CD14-positive monocyte (primary cell): ENCODE data around the gene CD44. TPM values are rescaled to one million over a fixed set of nuclear protein-coding genes. Genes with fewer than 3 reads are reported as not detected.

Experiments used
- DNase-seq, 3 donors: peaks; one replicate each; pipeline ENCODE4 v3.0.0-alpha.2; 2011 to 2022
- H2AFZ ChIP-seq: 2 replicates; pipeline ENCODE4 v1.6.0; 2012; ENCODE audit warnings: mild to moderate bottlenecking, low read depth, low read length, inconsistent platforms; ENCODE audit not compliant: insufficient read depth, poor library complexity, severe bottlenecking
- H3K27ac ChIP-seq, 2 donors: 1 replicate in 1 of 2; 2 replicates in 1 of 2; pipeline ENCODE4 v1.5.1; 2012 to 2013; ENCODE audit warnings: low read length in 2 of 2, control low read depth in 1 of 2, inconsistent platforms in 1 of 2, low read depth in 1 of 2, mild to moderate bottlenecking in 1 of 2
- H3K27me3 ChIP-seq, 2 donors: one replicate each; pipeline versions ENCODE4 v1.6.0 to v1.6.1; 2011 to 2013; ENCODE audit warnings: low read length in 2 of 2; ENCODE audit not compliant: control insufficient read depth in 2 of 2, insufficient read depth in 2 of 2
- H3K36me3 ChIP-seq, 2 donors: replicated peaks in 1 of 2; 1 replicate in 1 of 2; 2 replicates in 1 of 2; pipeline versions ENCODE4 v1.5.1 to v1.6.1; 2012 to 2013; ENCODE audit warnings: low read length in 2 of 2, control low read depth in 1 of 2, inconsistent platforms in 1 of 2, mild to moderate bottlenecking in 1 of 2; ENCODE audit not compliant: insufficient read depth in 2 of 2, control insufficient read depth in 1 of 2
- H3K4me1 ChIP-seq, 2 donors: 1 replicate in 1 of 2; 2 replicates in 1 of 2; pipeline versions ENCODE4 v1.5.1 to v1.6.1; 2012 to 2013; ENCODE audit warnings: low read length in 2 of 2, control low read depth in 1 of 2, inconsistent platforms in 1 of 2, mild to moderate bottlenecking in 1 of 2, moderate library complexity in 1 of 2; ENCODE audit not compliant: insufficient read depth in 2 of 2, control insufficient read depth in 1 of 2
- H3K4me2 ChIP-seq: replicated peaks from 2 replicates; pipeline ENCODE3; 2012; ENCODE audit warnings: low read length, moderate library complexity, mild to moderate bottlenecking; ENCODE audit not compliant: poor library complexity, severe bottlenecking; ENCODE audit errors: extremely low read depth
- H3K4me3 ChIP-seq, 3 experiments: fragments of 200-600 bp in 1 of 3; sonication (generic) in 1 of 3; replicated peaks in 1 of 3; 1 replicate in 2 of 3; 2 replicates in 1 of 3; pipeline ENCODE4 v1.5.1; 2011 to 2013; ENCODE audit warnings: low read length in 3 of 3, mild to moderate bottlenecking in 3 of 3, control low read depth in 2 of 3, low read depth in 2 of 3, inconsistent platforms in 1 of 3, moderate library complexity in 1 of 3
- H3K79me2 ChIP-seq: 2 replicates; pipeline ENCODE4 v1.6.0; 2012; ENCODE audit warnings: mild to moderate bottlenecking, control low read depth, inconsistent platforms, low read length, moderate library complexity; ENCODE audit not compliant: insufficient read depth
- H3K9ac ChIP-seq: 2 replicates; pipeline ENCODE4 v1.6.0; 2017; ENCODE audit warnings: low read length, mild to moderate bottlenecking; ENCODE audit not compliant: insufficient read depth, poor library complexity, severe bottlenecking
- H3K9me3 ChIP-seq, 2 donors: replicated peaks in 1 of 2; 1 replicate in 1 of 2; 2 replicates in 1 of 2; pipeline versions ENCODE4 v1.5.1 to v1.6.1; 2012 to 2013; ENCODE audit warnings: low read length in 2 of 2, control low read depth in 1 of 2; ENCODE audit not compliant: control insufficient read depth in 1 of 2, insufficient read depth in 1 of 2
- H4K20me1 ChIP-seq: 2 replicates; pipeline ENCODE4 v1.6.0; 2012; ENCODE audit warnings: mild to moderate bottlenecking, low read length, control low read depth, moderate library complexity; ENCODE audit not compliant: insufficient read depth
- H3K27ac Mint-ChIP-seq, 7 donors: one replicate each; pipeline ENCODE4 v1.8.0; 2020; ENCODE audit warnings: mild to moderate bottlenecking in 7 of 7, mixed read lengths in 7 of 7, moderate library complexity in 6 of 7, inconsistent platforms in 2 of 7
- H3K27me3 Mint-ChIP-seq, 3 donors: one replicate each; pipeline ENCODE4 v1.8.0; 2021 to 2022; ENCODE audit warnings: low read depth in 3 of 3, mild to moderate bottlenecking in 3 of 3, mixed read lengths in 3 of 3, moderate library complexity in 3 of 3, inconsistent platforms in 1 of 3
- H3K36me3 Mint-ChIP-seq, 2 donors: one replicate each; pipeline ENCODE4 v1.8.0; 2020; ENCODE audit warnings: mixed read lengths in 2 of 2, inconsistent platforms in 1 of 2, mild to moderate bottlenecking in 1 of 2
- H3K4me1 Mint-ChIP-seq: one replicate; pipeline ENCODE4 v1.8.0; 2020; ENCODE audit warnings: mild to moderate bottlenecking, mixed read lengths
- H3K4me3 Mint-ChIP-seq, 2 donors: one replicate each; pipeline ENCODE4 v1.8.0; 2020; ENCODE audit warnings: mild to moderate bottlenecking in 2 of 2, mixed read lengths in 2 of 2, moderate library complexity in 1 of 2
- H3K9me3 Mint-ChIP-seq, 7 donors: one replicate each; pipeline ENCODE4 v1.8.0; 2020 to 2022; ENCODE audit warnings: mixed read lengths in 7 of 7, mild to moderate bottlenecking in 6 of 7, moderate library complexity in 6 of 7, inconsistent platforms in 2 of 7
- WGBS: methylation state at CpG from one replicate; pipeline ENCODE4 v1.1.5; 2013; ENCODE audit warnings: missing lambda C conversion rate; ENCODE audit not compliant: insufficient coverage; 5-methylcytosine and 5-hydroxymethylcytosine counted together
- intact Hi-C, 2 donors: fragments of 100-400 bp; cut with micrococcal nuclease; formaldehyde crosslinking; loops; one replicate each; pipeline versions ENCODE4 v1.15.0 to v1.15.1; 2023
- polyA plus RNA-seq, 3 donors: library from polyadenylated mRNA; depleted of rRNA in 1 of 3; unstranded in 2 of 3; stranded (reverse) in 1 of 3; fragments of 300-500 nt in 2 of 3; fragments of >200 nt in 1 of 3; fragmentation: Illumina TruSeq in 2 of 3; gene quantifications; 1 replicate in 2 of 3; 2 replicates in 1 of 3; pipeline ENCODE4 v1.2.3, GENCODE V29; 2012 to 2021
- TF ChIP-seq, protein P1 (sequence below): fragments of 200-600 bp; IDR thresholded peaks from one replicate; pipeline ENCODE4 v1.8.0; 2022; ENCODE audit warnings: antibody characterized with exemption, mild to moderate bottlenecking

The CD44 gene
- polyA plus RNA-seq, 3 donors: 415 to 866 (median 531) TPM

GRCh38 chr11:35115688-35116030 lies 23.3 kb upstream of the CD44 start:
- Mint-ChIP-seq H3K9me3 (peaks cover 0 to 2% (median 0%) of the 10 kb centered on the region in 7 donors), H3K4me3 (no peak overlapping the region), H3K36me3 (no peaks in the 10 kb centered on the region), H3K27me3 (no peaks in the 10 kb centered on the region), H3K27ac (peak overlapping the region in 1 of 7 donors; percentile 24), H3K4me1 (peaks cover 25% of the 10 kb centered on the region)
- H3K9ac ChIP-seq: no peak overlapping the region
- H4K20me1 ChIP-seq: no peaks in the 10 kb centered on the region
- intact Hi-C loops: no loop called here
- no peaks in the 10 kb centered on the region for H3K27me3 ChIP-seq
- no peaks in the 10 kb centered on the region for H3K9me3 ChIP-seq
- H2AFZ ChIP-seq: no peak overlapping the region
- WGBS: 93% methylated on average over 3 of the region's 4 CpGs
- no peaks in the 10 kb centered on the region for H3K79me2 ChIP-seq
- H3K4me3 ChIP-seq: no peak overlapping the region
- H3K4me2 ChIP-seq: no peak overlapping the region
- no peaks in the 10 kb centered on the region for H3K36me3 ChIP-seq
- no peak overlapping the region for H3K27ac ChIP-seq
- no peak for DNase-seq
- H3K4me1 ChIP-seq: peaks cover 13 to 14% of the 10 kb centered on the region in 2 donors
- TF ChIP-seq, protein P1, sequence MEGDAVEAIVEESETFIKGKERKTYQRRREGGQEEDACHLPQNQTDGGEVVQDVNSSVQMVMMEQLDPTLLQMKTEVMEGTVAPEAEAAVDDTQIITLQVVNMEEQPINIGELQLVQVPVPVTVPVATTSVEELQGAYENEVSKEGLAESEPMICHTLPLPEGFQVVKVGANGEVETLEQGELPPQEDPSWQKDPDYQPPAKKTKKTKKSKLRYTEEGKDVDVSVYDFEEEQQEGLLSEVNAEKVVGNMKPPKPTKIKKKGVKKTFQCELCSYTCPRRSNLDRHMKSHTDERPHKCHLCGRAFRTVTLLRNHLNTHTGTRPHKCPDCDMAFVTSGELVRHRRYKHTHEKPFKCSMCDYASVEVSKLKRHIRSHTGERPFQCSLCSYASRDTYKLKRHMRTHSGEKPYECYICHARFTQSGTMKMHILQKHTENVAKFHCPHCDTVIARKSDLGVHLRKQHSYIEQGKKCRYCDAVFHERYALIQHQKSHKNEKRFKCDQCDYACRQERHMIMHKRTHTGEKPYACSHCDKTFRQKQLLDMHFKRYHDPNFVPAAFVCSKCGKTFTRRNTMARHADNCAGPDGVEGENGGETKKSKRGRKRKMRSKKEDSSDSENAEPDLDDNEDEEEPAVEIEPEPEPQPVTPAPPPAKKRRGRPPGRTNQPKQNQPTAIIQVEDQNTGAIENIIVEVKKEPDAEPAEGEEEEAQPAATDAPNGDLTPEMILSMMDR: no peak

DNA sequence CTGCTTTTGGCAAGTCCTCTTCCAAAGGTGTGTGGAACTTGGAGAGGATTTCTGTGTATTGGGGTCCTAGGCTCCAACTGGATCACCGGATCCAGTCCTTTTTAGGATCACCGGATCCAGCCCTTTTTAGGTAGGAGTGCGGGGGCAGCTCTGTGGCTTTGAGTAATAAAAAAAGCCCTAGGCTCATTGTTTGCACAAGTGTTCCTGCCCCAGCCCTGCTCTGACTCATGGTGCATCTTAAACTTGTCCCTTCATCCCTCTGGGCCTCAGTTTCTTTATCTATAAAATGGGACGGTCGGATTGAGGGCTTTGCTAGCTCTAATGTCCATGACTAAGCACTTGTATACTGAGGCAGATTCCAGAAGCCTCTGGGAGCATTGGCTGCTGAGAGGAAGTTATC lies 22.7 kb upstream of the CD44 start:
- Histone ChIP-seq H3K4me1 (peaks cover 7 to 8% of the 10 kb centered on the region in 2 donors), H3K27me3 (no peaks in the 10 kb centered on the region), H3K79me2 (no peaks in the 10 kb centered on the region), H4K20me1 (no peaks in the 10 kb centered on the region), H3K4me2 (no peak overlapping the region), H3K9ac (no peak overlapping the region), H3K27ac (no peak overlapping the region), H3K36me3 (no peaks in the 10 kb centered on the region), H3K9me3 (no peaks in the 10 kb centered on the region), H3K4me3 (no peak overlapping the region), H2AFZ (no peak overlapping the region)
- TF ChIP-seq, protein P1: no peak
- H3K36me3 Mint-ChIP-seq: no peaks in the 10 kb centered on the region
- no peak overlapping the region for H3K4me3 Mint-ChIP-seq
- WGBS: no CpG with 5 or more reads among the region's 5 CpGs
- intact Hi-C loops: no loop called here
- no peak for DNase-seq
- no peaks in the 10 kb centered on the region for H3K27me3 Mint-ChIP-seq
- peaks cover 0 to 2% (median 0%) of the 10 kb centered on the region in 7 donors for H3K9me3 Mint-ChIP-seq
- peaks cover 19% of the 10 kb centered on the region for H3K4me1 Mint-ChIP-seq
- no peak overlapping the region for H3K27ac Mint-ChIP-seq
